Measurements from ENCODE around the gene KIAA1958. TPM values are rescaled to one million over a fixed set of nuclear protein-coding genes. Genes with fewer than 3 reads are reported as not detected.

KIAA1958 gene
- total RNA-seq, 1 donor from 2014 or later: 10.6 TPM

GRCh38 chr9:112473986-112474385, 12.6 kb upstream of the KIAA1958 start:
- Mint-ChIP-seq H3K4me3 (no peak overlapping the region), H3K27ac (no peak overlapping the region), H3K9me3 (peaks cover 6% of the 10 kb centered on the region), H3K4me1 (no peaks in the 10 kb centered on the region), H3K36me3 (ENCODE audit: low read depth) (peaks cover 30% of the 10 kb centered on the region), H3K27me3 (no peaks in the 10 kb centered on the region)
- DNase-seq: no peak
- intact Hi-C loops (cut with micrococcal nuclease): no loop called here

GRCh38 chr9:112475318-112475717, 11.3 kb upstream of the KIAA1958 start:
- Mint-ChIP-seq H3K9me3 (peaks cover 6% of the 10 kb centered on the region), H3K27ac (no peak overlapping the region), H3K27me3 (no peaks in the 10 kb centered on the region), H3K36me3 (ENCODE audit: low read depth) (peaks cover 30% of the 10 kb centered on the region), H3K4me1 (no peaks in the 10 kb centered on the region), H3K4me3 (no peak overlapping the region)
- no peak for DNase-seq
- intact Hi-C loops (cut with micrococcal nuclease): no loop called here

- Mint-ChIP-seq H3K9me3 (peaks cover 6% of the 10 kb centered on the region), H3K4me1 (no peaks in the 10 kb centered on the region), H3K4me3 (no peak overlapping the region), H3K27me3 (no peaks in the 10 kb centered on the region), H3K27ac (no peak overlapping the region), H3K36me3 (ENCODE audit: low read depth) (peaks cover 27% of the 10 kb centered on the region)
- no peak for DNase-seq
- intact Hi-C loops (cut with micrococcal nuclease): no loop called here
Measured at GRCh38 chr9:112477330-112477729, 9.3 kb upstream of the KIAA1958 start.

- peaks cover 6% of the 10 kb centered on the region for H3K9me3 Mint-ChIP-seq
- DNase-seq: no peak
- peaks cover 24% of the 10 kb centered on the region for H3K36me3 Mint-ChIP-seq (ENCODE audit: low read depth)
- H3K27me3 Mint-ChIP-seq: no peaks in the 10 kb centered on the region
- intact Hi-C loops (cut with micrococcal nuclease): no loop called here
- H3K4me1 Mint-ChIP-seq: peaks cover 1% of the 10 kb centered on the region
- no peak overlapping the region for H3K4me3 Mint-ChIP-seq
- H3K27ac Mint-ChIP-seq: no peak overlapping the region
Measured at GRCh38 chr9:112479221-112479620, 7.4 kb upstream of the KIAA1958 start.

GRCh38 chr9:112484607-112485006, 2.0 kb upstream of the KIAA1958 start:
- Mint-ChIP-seq H3K4me3 (no peak overlapping the region), H3K4me1 (peaks cover 26% of the 10 kb centered on the region), H3K27me3 (peaks cover 3% of the 10 kb centered on the region), H3K36me3 (ENCODE audit: low read depth) (peaks cover 5% of the 10 kb centered on the region), H3K9me3 (no peaks in the 10 kb centered on the region), H3K27ac (no peak overlapping the region)
- intact Hi-C loops (cut with micrococcal nuclease): loop anchor here (10.0 kb wide), 2 partner anchors 670 to 740 kb away; partner anchors contain the start of genes FKBP15, SLC31A1 and SLC31A2
- DNase-seq: no peak

- Mint-ChIP-seq H3K36me3 (ENCODE audit: low read depth) (peaks cover 5% of the 10 kb centered on the region), H3K9me3 (no peaks in the 10 kb centered on the region), H3K4me1 (peaks cover 28% of the 10 kb centered on the region), H3K27me3 (peaks cover 3% of the 10 kb centered on the region), H3K4me3 (peak overlapping the region; percentile 98), H3K27ac (peak overlapping the region; percentile 98)
- DNase-seq: no peak
- intact Hi-C loops (cut with micrococcal nuclease): loop anchor here (10.0 kb wide), 2 partner anchors 669 to 739 kb away; partner anchors contain the start of genes FKBP15, SLC31A1 and SLC31A2
Measured at GRCh38 chr9:112485574-112485973, 1.1 kb upstream of the KIAA1958 start.

GRCh38 chr9:112487008-112487798, 576 bp downstream of the KIAA1958 start:
- DNase-seq: peak; percentile 84
- peaks cover 8% of the 10 kb centered on the region for H3K36me3 Mint-ChIP-seq (ENCODE audit: low read depth)
- H3K27me3 Mint-ChIP-seq: peaks cover 3% of the 10 kb centered on the region
- peak overlapping the region; percentile 88 for H3K27ac Mint-ChIP-seq
- H3K9me3 Mint-ChIP-seq: peaks cover 3% of the 10 kb centered on the region
- peak overlapping the region; percentile 97 for H3K4me3 Mint-ChIP-seq
- intact Hi-C loops (cut with micrococcal nuclease): loop anchor here (1.0 to 10.0 kb wide), 3 partner anchors 107 to 738 kb away; partner anchors contain the start of genes FKBP15, HSDL2, SLC31A1 and SLC31A2
- peaks cover 28% of the 10 kb centered on the region for H3K4me1 Mint-ChIP-seq

- H3K9me3 Mint-ChIP-seq: peaks cover 6% of the 10 kb centered on the region
- peaks cover 28% of the 10 kb centered on the region for H3K4me1 Mint-ChIP-seq
- H3K36me3 Mint-ChIP-seq (ENCODE audit: low read depth): peaks cover 11% of the 10 kb centered on the region
- DNase-seq: no peak
- intact Hi-C loops (cut with micrococcal nuclease): loop anchor here (1.0 to 10.0 kb wide), 3 partner anchors 108 to 737 kb away; partner anchors contain the start of genes FKBP15, HSDL2, SLC31A1 and SLC31A2
- H3K27ac Mint-ChIP-seq: peak overlapping the region; percentile 88
- peak overlapping the region; percentile 97 for H3K4me3 Mint-ChIP-seq
- H3K27me3 Mint-ChIP-seq: peaks cover 3% of the 10 kb centered on the region
Measured at GRCh38 chr9:112487799-112488340, 1.2 kb downstream of the KIAA1958 start.

GRCh38 chr9:112489039-112489546, 2.5 kb downstream of the KIAA1958 start:
- H3K36me3 Mint-ChIP-seq (ENCODE audit: low read depth): peaks cover 21% of the 10 kb centered on the region
- peaks cover 16% of the 10 kb centered on the region for H3K9me3 Mint-ChIP-seq
- no peak overlapping the region for H3K4me3 Mint-ChIP-seq
- no peak for DNase-seq
- peaks cover 28% of the 10 kb centered on the region for H3K4me1 Mint-ChIP-seq
- H3K27me3 Mint-ChIP-seq: peaks cover 3% of the 10 kb centered on the region
- intact Hi-C loops (cut with micrococcal nuclease): loop anchor here (10.0 kb wide), 2 partner anchors 666 to 736 kb away; partner anchors contain the start of genes FKBP15, SLC31A1 and SLC31A2
- H3K27ac Mint-ChIP-seq: no peak overlapping the region

- no peak for DNase-seq
- peaks cover 26% of the 10 kb centered on the region for H3K4me1 Mint-ChIP-seq
- no peak overlapping the region for H3K27ac Mint-ChIP-seq
- H3K27me3 Mint-ChIP-seq: peaks cover 3% of the 10 kb centered on the region
- peaks cover 31% of the 10 kb centered on the region for H3K36me3 Mint-ChIP-seq (ENCODE audit: low read depth)
- peaks cover 24% of the 10 kb centered on the region for H3K9me3 Mint-ChIP-seq
- intact Hi-C loops (cut with micrococcal nuclease): loop anchor here (10.0 kb wide), 2 partner anchors 665 to 735 kb away; partner anchors contain the start of genes FKBP15, SLC31A1 and SLC31A2
- no peak overlapping the region for H3K4me3 Mint-ChIP-seq
Measured at GRCh38 chr9:112489876-112490666, 3.4 kb downstream of the KIAA1958 start.

- intact Hi-C loops (cut with micrococcal nuclease): no loop called here
- no peak overlapping the region for H3K4me3 Mint-ChIP-seq
Measured at GRCh38 chr9:112493393-112494137, 6.9 kb downstream of the KIAA1958 start.

GRCh38 chr9:112494153-112494552, 7.5 kb downstream of the KIAA1958 start:
- no peak for DNase-seq

More at GRCh38 chr9:112493393-112494137, 6.9 kb downstream of the KIAA1958 start:
- H3K4me1 Mint-ChIP-seq: peaks cover 8% of the 10 kb centered on the region
- DNase-seq: no peak
- peaks cover 38% of the 10 kb centered on the region for H3K36me3 Mint-ChIP-seq (ENCODE audit: low read depth)
- peaks cover 32% of the 10 kb centered on the region for H3K9me3 Mint-ChIP-seq
- H3K27me3 Mint-ChIP-seq: no peaks in the 10 kb centered on the region
- no peak overlapping the region for H3K27ac Mint-ChIP-seq

GRCh38 chr9:112495614-112496013, 9.0 kb downstream of the KIAA1958 start:
- Mint-ChIP-seq H3K36me3 (ENCODE audit: low read depth) (peaks cover 38% of the 10 kb centered on the region), H3K9me3 (peaks cover 38% of the 10 kb centered on the region), H3K4me1 (peaks cover 3% of the 10 kb centered on the region), H3K4me3 (no peak overlapping the region), H3K27me3 (no peaks in the 10 kb centered on the region), H3K27ac (no peak overlapping the region)
- DNase-seq: no peak
- intact Hi-C loops (cut with micrococcal nuclease): no loop called here

More at GRCh38 chr9:112494153-112494552, 7.5 kb downstream of the KIAA1958 start:
- Mint-ChIP-seq H3K36me3 (ENCODE audit: low read depth) (peaks cover 38% of the 10 kb centered on the region), H3K27ac (no peak overlapping the region), H3K27me3 (no peaks in the 10 kb centered on the region), H3K9me3 (peaks cover 38% of the 10 kb centered on the region), H3K4me1 (peaks cover 7% of the 10 kb centered on the region), H3K4me3 (no peak overlapping the region)
- intact Hi-C loops (cut with micrococcal nuclease): no loop called here
